ENCODE data around the gene RAP2B.
"Not testable (repeated sequence)": the region's sequence is repeated elsewhere in the genome, so short reads cannot be mapped to it uniquely, and the experiment has no call there.

The RAP2B gene

GRCh38 chr3:153161714-153162512 is at the start of gene RAP2B:
Gene RAP2B, plus strand, starts transcription at chr3:153162226. Its CDS starts 468 bp downstream, at chr3:153162694.
- peak; percentile 96 for DNase-seq

- no peak for DNase-seq
Measured at GRCh38 chr3:153113541-153113940, 48.5 kb upstream of the RAP2B start.

GRCh38 chr3:153114270-153114669 is 47.8 kb upstream of the RAP2B start:
- DNase-seq: not testable (repeated sequence)

DNA sequence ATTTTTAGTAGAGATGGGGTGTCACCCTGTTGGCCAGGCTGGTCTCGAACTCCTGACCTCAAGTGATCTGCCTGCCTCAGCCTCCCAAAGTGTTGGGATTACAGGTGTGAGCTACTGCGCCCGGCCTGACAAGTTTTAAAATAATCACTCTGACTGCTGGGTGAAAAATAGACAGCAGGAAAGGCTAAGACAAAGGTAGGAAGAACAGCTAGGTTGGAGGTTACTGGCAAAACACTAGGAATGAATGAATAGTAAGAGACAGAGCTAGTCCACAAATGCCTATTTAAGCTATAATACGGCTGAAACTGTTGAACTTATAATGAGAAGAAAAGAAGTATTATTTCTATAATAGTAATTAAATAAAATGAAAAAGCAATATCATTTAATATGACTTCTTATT is 46.7 kb upstream of the RAP2B start:
- no peak for DNase-seq

GRCh38 chr3:153127788-153128187 is 34.2 kb upstream of the RAP2B start:
- no peak for DNase-seq

DNA sequence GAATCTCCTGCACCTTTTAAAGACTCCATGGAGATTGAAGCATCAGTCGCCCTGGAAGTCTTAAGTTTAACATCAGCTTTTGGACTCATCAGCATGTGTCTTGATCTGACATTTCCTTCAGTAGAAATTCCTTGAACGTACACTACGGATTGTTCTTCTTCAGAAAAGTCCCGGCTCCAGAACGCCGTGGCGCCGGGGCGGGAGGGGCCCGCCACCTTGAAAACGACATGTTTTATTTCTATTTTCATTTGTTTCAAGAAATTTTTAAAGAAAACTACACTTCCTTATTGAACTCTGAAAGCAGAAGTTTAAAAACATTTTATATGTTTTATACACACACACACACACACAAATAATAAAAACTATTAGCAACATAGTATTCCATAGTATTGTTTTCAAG is 32.6 kb upstream of the RAP2B start:
- no peak for DNase-seq

- no peak for DNase-seq
Measured at GRCh38 chr3:153129866-153130265, 32.2 kb upstream of the RAP2B start.

- no peak for DNase-seq
Measured at GRCh38 chr3:153130312-153130977, 31.6 kb upstream of the RAP2B start.

- no peak for DNase-seq
Measured at GRCh38 chr3:153137626-153138025, 24.4 kb upstream of the RAP2B start.

DNA sequence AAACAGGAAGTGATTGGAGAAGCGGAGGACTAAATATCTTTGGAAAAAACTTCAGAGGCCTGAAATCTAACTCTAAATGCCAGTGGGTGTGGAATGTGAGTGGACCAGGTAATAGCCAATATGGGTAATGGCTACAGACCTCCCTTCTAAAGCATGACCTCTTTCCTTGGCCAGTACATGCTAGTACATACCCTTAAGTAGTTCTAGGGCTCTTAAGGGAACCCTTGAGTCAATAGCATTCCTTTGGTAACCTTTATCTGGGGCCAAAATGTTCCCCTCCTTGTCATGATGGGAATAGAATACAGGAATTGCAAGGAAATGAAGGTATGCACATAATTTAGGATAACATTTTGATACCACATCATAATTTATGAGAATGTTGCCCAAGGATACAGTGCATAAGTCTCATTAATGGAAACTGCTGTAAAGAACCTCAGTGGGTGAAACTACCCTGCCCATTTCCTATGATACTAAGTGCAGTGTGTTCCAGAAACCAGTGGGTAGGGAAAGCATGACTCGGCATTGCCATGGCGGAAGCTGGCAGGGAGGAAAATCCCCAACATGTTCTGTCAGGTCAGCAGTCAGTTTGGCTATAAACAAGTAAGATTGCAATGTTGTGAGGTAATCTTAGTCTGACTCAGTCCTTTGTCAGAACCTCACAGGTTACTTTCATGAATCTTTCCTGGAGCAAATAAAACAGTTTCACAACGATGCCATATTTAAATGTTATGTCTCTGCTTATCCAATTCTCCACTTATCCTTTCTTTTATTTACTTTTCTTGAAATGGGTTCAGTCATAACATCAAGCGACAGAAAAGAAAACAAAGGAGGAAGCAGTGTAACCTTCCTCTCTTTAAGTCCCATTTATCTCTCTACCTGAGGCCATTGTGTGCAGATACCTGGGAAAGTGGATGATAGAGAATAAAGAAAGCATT is 23.5 kb upstream of the RAP2B start:
- DNase-seq: peak; percentile 4

- no peak for DNase-seq
Measured at GRCh38 chr3:153142961-153143360, 19.1 kb upstream of the RAP2B start.

- no peak for DNase-seq
Measured at GRCh38 chr3:153144071-153144470, 18.0 kb upstream of the RAP2B start.

DNA sequence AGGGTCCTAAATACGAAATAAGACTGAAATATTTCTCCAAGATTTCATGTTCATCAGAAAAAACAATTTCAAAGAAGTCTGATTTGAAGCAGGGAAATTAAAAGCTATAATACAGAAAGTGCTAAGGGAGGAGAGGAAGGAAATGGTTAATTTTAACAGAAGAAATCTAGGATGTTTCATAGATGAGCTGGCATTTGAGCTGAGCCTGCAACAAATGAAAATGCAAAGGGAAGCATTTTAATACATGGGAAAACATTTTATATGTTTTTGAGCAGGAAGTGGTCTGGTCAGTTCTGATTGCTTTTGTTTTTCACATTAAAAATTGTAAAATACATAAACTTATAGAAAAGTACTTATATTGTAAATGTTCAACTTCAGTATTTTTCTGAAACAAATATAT is 17.2 kb upstream of the RAP2B start:
- no peak for DNase-seq

DNA sequence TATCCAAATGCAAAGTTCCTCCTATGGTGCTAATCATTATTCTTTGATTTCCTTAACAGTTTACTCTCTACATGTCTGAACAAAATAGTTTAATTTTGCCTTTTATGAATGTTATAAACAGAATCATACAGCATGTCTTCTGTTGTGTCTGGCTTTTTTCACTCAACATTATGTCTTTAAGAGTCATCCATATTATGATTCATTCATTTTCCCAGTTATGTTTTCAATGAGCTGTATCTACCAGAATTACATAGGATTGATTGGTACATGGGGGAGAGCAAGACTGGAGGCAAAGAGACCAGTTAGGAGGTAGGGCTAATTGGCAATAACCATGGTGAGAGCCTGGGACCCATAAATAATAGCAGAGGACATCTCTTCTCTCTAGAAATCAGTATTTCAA is 16.6 kb upstream of the RAP2B start:
- DNase-seq: no peak

DNA sequence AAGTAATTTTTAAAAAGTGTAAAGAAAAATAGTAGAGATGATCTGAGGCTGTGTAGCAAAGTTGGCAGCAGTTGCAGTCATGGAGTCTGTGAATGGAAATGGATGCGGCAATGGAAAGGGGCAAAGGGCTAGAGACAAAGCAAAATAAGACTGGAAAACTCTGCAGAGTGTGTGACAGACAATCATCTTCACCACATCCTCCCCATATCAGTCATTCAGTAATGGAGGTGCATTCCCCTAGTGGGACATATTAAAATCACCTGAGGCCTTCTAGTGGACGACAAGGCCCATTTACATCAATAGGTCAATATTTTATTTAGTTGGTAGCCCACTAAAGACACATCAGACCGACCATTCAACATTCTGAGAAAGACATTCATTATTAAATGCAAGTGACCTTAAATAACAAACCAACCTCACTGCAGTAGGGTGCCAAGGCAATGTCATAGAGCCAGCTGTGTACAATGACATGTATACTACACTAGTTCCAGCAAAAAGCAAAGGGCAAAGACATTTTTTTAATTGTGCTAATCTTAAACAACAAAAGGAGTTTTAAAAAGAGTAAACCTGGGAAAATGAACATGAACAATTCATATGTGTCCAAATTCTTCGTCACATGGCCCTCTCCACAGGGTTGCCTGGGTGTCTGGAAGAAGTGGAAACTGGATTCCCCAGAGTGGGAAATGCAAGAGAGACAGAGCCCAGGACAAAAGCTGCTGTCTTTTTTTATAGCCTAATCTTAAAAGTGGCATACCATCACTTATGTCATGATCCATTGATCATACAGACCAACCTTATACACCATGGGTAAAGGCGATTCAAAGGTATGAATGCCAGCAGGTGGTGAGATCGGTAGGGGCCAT is 15.6 kb upstream of the RAP2B start:
- no peak for DNase-seq

GRCh38 chr3:153150991-153151390 is 11.0 kb upstream of the RAP2B start:
- no peak for DNase-seq

- DNase-seq: not testable (repeated sequence)
Measured at GRCh38 chr3:153155786-153156185, 6.2 kb upstream of the RAP2B start.

DNA sequence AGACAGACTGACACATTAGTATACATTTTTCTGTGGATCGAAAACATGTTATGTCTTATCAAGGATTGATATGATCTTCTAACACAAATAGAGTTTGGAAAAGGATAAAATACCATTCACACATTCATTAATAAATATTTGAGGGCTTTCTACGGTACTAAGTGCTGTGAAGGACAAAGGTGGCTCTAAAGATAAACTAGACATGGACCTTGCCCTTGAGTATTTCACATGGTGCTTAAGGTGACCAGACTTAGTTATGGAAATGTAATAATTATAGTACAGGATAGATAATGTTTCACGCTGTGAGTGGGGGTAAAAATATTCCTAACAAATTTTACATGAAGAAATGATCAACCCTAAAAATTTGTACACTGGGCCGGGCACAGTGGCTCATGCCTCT is 3.8 kb upstream of the RAP2B start:
- no peak for DNase-seq

DNA sequence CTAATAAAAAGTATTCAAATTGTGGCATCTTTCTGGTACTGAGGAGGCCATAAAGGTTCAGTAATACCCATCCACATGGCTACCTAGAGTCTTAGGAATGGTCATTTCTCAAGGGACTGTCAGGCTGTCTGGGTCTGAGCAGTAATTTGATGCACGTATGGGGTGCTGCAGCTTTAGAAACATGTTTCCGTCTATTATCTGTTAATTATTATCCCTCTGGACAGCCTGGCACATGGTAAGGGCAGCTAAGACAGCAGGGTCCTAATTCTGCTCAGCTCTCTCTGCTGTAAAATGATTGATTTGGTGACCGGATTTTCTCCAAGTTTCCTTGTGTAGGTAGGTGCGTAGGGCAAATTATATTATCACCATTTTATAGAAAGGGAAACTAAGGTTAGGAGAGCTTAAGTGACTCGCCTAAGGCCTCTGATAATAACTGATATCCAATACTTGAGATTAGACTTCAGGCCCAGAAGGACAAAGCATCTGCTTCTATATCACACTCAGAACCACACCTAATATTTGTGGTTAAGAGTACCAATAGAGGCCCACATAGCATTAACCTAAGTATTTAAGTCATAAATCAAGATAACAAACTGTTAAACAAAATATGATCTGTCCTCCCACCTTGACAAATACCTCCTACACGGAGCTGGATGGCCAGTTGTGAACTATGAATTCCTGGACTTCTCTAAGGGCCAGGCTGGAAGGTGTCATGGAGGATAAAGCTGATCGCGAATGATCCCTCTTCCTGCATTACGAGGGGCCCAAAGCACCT is 2.9 kb upstream of the RAP2B start:
- no peak for DNase-seq

DNA sequence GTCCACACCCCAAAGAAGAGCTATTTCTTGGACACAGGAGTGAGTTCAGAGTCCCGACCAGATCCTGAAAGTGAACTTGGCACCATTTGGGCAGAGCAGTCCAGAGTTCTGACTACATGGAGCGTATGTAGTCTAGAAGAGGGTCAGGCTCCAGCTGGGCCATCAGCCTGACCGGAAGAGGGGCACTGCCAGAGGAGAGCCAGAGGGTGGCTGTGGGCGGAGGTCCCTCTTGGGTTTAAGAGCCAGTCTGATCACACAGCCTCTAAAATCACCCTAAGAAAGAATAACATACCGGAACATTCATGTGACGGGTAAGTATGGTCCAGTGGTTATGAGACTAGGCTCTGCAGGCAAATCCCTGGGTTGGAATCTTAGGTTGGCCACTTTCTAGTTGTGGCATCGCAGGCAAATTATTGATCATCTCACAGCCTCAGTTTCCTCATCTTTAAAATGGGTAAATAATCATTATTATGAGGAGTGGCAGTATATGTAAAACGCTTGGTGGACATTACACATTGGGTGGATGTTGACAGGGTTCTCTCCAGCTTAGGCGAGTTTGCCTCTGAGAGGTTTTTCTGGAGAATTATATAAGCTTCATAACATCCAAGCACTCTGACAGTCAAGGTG is 2.1 kb upstream of the RAP2B start:
- no peak for DNase-seq
